Stimulated activated CD8-positive, alpha-beta memory T cell treated with anti-CD3 and anti-CD28 coated beads, Interleukin-4, amount 100 ng/mL, for 4 hours (primary cell): ENCODE results near the gene EIF2S1.

ENCODE experiments used
- DNase-seq, 2 donors: peaks; one replicate each; pipeline ENCODE4 v3.0.0-alpha.2; 2020; ENCODE audit warnings: low read depth in 2 of 2, low spot score in 1 of 2

EIF2S1 gene

DNA sequence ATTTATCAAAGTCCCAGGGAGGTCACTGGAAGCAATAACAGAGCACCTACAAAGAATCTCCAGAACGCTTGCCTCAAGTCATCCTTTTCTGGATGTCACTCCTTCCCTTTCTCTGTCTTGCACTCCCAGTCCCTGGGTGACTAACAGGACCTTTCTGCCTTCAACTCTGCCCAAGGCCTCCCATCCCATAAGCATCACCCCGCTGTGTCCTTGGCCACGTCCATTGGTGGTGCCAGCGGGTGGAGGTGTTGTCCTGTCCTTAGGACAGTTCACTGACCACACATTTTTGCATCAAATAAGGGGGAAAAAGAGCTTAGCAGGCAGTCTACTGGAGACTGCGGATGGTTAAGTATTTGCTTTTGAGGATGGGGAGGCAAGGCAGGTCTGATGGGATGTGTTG is 75.5 kb downstream of the EIF2S1 start:
- DNase-seq = no peak
